Cortex of kidney (tissue), 1 donor: ENCODE measurements around the gene ENTPD7.

Source experiments
- DNase-seq: peaks from one replicate; lab custom pipeline; 2025; lab: John Stamatoyannopoulos, UW

The ENTPD7 gene

GRCh38 chr10:99748823-99749451, 89.6 kb downstream of the ENTPD7 start:
- no peak for DNase-seq

- DNase-seq: no peak
Observed at GRCh38 chr10:99750641-99751040, 91.3 kb downstream of the ENTPD7 start.

GRCh38 chr10:99754670-99755069, 95.4 kb downstream of the ENTPD7 start:
- DNase-seq: no peak
